ENCODE data around the gene SIGLEC8. TPM values are rescaled to one million over a fixed set of nuclear protein-coding genes. Genes with fewer than 3 reads are reported as not detected.

Gene SIGLEC8
- total and polyA plus RNA-seq, 2 of the 8 experiments (the other 6 are each of a cell fraction or from before 2014, with no cell fraction given), result not detected

DNA sequence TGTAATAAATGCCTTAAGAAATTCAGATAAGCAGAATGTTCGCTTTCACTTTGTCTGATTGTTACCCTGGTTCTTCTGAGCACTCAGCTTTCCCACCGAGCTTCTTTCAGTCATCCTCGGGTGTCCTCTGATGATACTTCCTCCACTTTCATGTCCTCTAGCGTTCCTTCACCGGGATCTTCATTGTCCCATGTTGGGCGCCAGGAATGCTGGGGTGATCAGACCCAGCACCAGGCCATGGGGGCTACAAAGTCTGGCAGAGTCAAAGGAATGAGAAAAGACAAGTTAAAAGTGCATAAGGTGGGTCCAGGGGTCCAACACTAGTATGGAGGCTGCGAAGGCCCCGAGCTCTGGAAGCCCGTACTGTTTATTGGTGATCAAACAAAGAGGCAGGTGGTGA is 56.1 kb downstream of the SIGLEC8 start:
- H3K36me3 ChIP-seq (ENCODE audit: control insufficient read depth in 2 of 4, insufficient read depth in 4 of 4, low read length in 3 of 4), result peaks cover 0 to 9% (median 2%) of the 10 kb centered on the region in 4 experiments; a peak in 3 of 8 replicates
- no peaks in the 10 kb centered on the region for H3K79me1 ChIP-seq (ENCODE audit: low read depth, low read length)
- H3K23ac ChIP-seq (ENCODE audit: insufficient read length), result no peak overlapping the region
- no peak overlapping the region for H4K5ac ChIP-seq (ENCODE audit: insufficient read length, low read depth, low read length)
- no peak overlapping the region for H3K4me2 ChIP-seq (ENCODE audit: insufficient read depth in 1 of 2, low read depth in 2 of 2, low read length in 2 of 2)
- no peak for FAIRE-seq
- no peak overlapping the region for H3K56ac ChIP-seq (replicated peaks; ENCODE audit: insufficient read length, low read depth, low read length)
- ChIA-PET POLR2A (ENCODE audit: partially characterized antibody) (no interaction called here), CTCF (ENCODE audit: partially characterized antibody) (interaction anchor here (5.9 kb wide), 1 partner anchor 37 kb away, joined by 29 read pairs; no protein-coding TSS in a partner anchor)
- H3K9ac ChIP-seq (replicated peaks in 1 of 4; ENCODE audit: extremely low read depth in 1 of 4, low read depth in 3 of 4, low read length in 3 of 4), result no peak overlapping the region
- no peaks in the 10 kb centered on the region for H3K23me2 ChIP-seq (ENCODE audit: low read depth, low read length)
- no peak overlapping the region for H2BK120ac ChIP-seq (replicated peaks; ENCODE audit: low read depth, low read length)
- no peaks in the 10 kb centered on the region for H3K4me1 ChIP-seq (replicated peaks in 1 of 4; ENCODE audit: control insufficient read depth in 3 of 4, insufficient read depth in 4 of 4, low read length in 3 of 4)
- no peaks in the 10 kb centered on the region for H4K20me1 ChIP-seq (replicated peaks in 1 of 2; ENCODE audit: control insufficient read depth in 1 of 2, insufficient read depth in 2 of 2, low read length in 2 of 2)
- no peak overlapping the region for H3K18ac ChIP-seq (ENCODE audit: extremely low read depth, low read length)
- no peak overlapping the region for H3K14ac ChIP-seq (ENCODE audit: insufficient read length)
- H3K4ac ChIP-seq (replicated peaks; ENCODE audit: insufficient read length, low read depth, low read length), result no peak overlapping the region
- H3K27me3 ChIP-seq (replicated peaks in 1 of 4; ENCODE audit: control insufficient read depth in 3 of 4, extremely low read depth in 1 of 4, insufficient read depth in 3 of 4, low read length in 3 of 4), result no peaks in the 10 kb centered on the region
- H4K91ac ChIP-seq (replicated peaks; ENCODE audit: insufficient read length, low read length), result no peak overlapping the region
- H2BK5ac ChIP-seq (ENCODE audit: low read depth, low read length), result no peak overlapping the region
- H2BK20ac ChIP-seq (ENCODE audit: low read length), result no peak overlapping the region
- H2BK12ac ChIP-seq (ENCODE audit: low read depth, low read length), result no peak overlapping the region
- peaks cover 24 to 30% of the 10 kb centered on the region in 2 experiments for H3K9me3 ChIP-seq (ENCODE audit: insufficient read depth in 2 of 2, low read depth in 1 of 2, low read length in 1 of 2)
- H2BK15ac ChIP-seq (ENCODE audit: low read length), result no peak overlapping the region
- no peak overlapping the region for H2AK5ac ChIP-seq (ENCODE audit: low read depth, low read length)
- 96% methylated on average over 9 of the region's 9 CpGs; no CpG with 5 or more reads in 1 of the 2 experiments for WGBS, 2 experiments (ENCODE audit: extremely low coverage in 1 of 2, insufficient coverage in 1 of 2, insufficient read length in 1 of 2, insufficient replicate concordance in 2 of 2, low coverage in 1 of 2, low lambda C conversion rate in 2 of 2, missing lambda C conversion rate in 1 of 2)
- DNase-seq (ENCODE audit: low read depth in 1 of 2, low spot score in 2 of 2), result no peak
- no peak overlapping the region; the same call in 1 of the 2 replicates for H4K8ac ChIP-seq (ENCODE audit: extremely low read depth, insufficient read depth, low read length)
- H3K79me2 ChIP-seq (ENCODE audit: control insufficient read depth in 1 of 2, insufficient read depth in 2 of 2, low read length in 2 of 2), result no peaks in the 10 kb centered on the region
- no peak overlapping the region for H2AFZ ChIP-seq (ENCODE audit: low read length)
- H3K4me3 ChIP-seq (ENCODE audit: extremely low read depth in 1 of 4, insufficient read depth in 2 of 4, low read depth in 3 of 4, low read length in 4 of 4), result no peak overlapping the region
- H3K27ac ChIP-seq (ENCODE audit: low read depth, low read length), result no peak overlapping the region
- TF ChIP-seq POU5F1 (IDR thresholded peaks at IDR 0.05; ENCODE audit: low read depth, low read length), result no peak
- TF ChIP-seq CBX5 (IDR thresholded peaks at IDR 0.05; ENCODE audit: low read depth, low read length), result no peak
- TF ChIP-seq TAF7 (optimal IDR thresholded peaks at IDR 0.05; ENCODE audit: borderline replicate concordance, low read depth, low read length), result no peak
- TF ChIP-seq CREB1 (IDR thresholded peaks at IDR 0.05), result no peak
- TF ChIP-seq SP1 (IDR thresholded peaks at IDR 0.05; ENCODE audit: low read depth, low read length), result no peak
- no peak for TF ChIP-seq BCL11A (IDR thresholded peaks at IDR 0.05; ENCODE audit: low read depth in 2 of 2, low read length in 2 of 2)
- TF ChIP-seq, protein P1, sequence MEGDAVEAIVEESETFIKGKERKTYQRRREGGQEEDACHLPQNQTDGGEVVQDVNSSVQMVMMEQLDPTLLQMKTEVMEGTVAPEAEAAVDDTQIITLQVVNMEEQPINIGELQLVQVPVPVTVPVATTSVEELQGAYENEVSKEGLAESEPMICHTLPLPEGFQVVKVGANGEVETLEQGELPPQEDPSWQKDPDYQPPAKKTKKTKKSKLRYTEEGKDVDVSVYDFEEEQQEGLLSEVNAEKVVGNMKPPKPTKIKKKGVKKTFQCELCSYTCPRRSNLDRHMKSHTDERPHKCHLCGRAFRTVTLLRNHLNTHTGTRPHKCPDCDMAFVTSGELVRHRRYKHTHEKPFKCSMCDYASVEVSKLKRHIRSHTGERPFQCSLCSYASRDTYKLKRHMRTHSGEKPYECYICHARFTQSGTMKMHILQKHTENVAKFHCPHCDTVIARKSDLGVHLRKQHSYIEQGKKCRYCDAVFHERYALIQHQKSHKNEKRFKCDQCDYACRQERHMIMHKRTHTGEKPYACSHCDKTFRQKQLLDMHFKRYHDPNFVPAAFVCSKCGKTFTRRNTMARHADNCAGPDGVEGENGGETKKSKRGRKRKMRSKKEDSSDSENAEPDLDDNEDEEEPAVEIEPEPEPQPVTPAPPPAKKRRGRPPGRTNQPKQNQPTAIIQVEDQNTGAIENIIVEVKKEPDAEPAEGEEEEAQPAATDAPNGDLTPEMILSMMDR (IDR thresholded peaks at IDR 0.05; ENCODE audit: control extremely low read depth in 1 of 3, insufficient read depth in 1 of 3, low read depth in 1 of 3, low read length in 3 of 3), result no peak
- TF ChIP-seq SUZ12 (IDR thresholded peaks at IDR 0.05; ENCODE audit: low read length), result no peak
- TF ChIP-seq SP2 (IDR thresholded peaks at IDR 0.05; ENCODE audit: low read length), result no peak
- TF ChIP-seq, protein P2, sequence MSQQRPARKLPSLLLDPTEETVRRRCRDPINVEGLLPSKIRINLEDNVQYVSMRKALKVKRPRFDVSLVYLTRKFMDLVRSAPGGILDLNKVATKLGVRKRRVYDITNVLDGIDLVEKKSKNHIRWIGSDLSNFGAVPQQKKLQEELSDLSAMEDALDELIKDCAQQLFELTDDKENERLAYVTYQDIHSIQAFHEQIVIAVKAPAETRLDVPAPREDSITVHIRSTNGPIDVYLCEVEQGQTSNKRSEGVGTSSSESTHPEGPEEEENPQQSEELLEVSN (IDR thresholded peaks at IDR 0.05), result no peak
- TF ChIP-seq EP300 (IDR thresholded peaks at IDR 0.05; ENCODE audit: borderline replicate concordance in 1 of 2, low read depth in 2 of 2, low read length in 2 of 2), result no peak
- TF ChIP-seq BACH1 (IDR thresholded peaks at IDR 0.05; ENCODE audit: low read length), result no peak

All from H1 (cell line).